ENCODE measurements around the gene VKORC1. TPM values are rescaled to one million over a fixed set of nuclear protein-coding genes. Genes with fewer than 3 reads are reported as not detected.

Gene VKORC1
- total RNA-seq, 1 experiment from 2014 or later = 83.8 TPM

DNA sequence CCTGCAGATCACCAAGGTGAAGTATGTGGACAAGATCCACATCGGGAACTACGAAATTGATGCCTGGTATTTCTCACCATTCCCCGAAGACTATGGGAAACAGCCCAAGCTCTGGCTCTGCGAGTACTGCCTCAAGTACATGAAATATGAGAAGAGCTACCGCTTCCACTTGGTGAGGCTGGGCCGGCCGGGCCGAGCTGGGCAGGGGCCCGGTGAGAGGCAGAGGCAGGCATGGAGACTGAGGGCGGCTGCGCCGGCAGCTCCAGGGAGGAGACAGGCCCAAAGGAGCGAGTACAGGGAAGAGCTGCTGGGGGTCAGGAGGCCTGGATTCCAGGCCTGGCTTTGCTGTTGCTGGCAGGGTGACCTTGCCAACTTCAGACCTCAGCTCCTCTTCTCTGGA lies 32.6 kb upstream of the VKORC1 start (continued):
- no peak for TF ChIP-seq EZH2 (IDR thresholded peaks at IDR 0.05)
- TF ChIP-seq, protein P1, sequence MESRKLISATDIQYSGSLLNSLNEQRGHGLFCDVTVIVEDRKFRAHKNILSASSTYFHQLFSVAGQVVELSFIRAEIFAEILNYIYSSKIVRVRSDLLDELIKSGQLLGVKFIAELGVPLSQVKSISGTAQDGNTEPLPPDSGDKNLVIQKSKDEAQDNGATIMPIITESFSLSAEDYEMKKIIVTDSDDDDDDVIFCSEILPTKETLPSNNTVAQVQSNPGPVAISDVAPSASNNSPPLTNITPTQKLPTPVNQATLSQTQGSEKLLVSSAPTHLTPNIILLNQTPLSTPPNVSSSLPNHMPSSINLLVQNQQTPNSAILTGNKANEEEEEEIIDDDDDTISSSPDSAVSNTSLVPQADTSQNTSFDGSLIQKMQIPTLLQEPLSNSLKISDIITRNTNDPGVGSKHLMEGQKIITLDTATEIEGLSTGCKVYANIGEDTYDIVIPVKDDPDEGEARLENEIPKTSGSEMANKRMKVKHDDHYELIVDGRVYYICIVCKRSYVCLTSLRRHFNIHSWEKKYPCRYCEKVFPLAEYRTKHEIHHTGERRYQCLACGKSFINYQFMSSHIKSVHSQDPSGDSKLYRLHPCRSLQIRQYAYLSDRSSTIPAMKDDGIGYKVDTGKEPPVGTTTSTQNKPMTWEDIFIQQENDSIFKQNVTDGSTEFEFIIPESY (IDR thresholded peaks at IDR 0.05; ENCODE audit: extremely low read depth, insufficient replicate concordance, low read length) = no peak
- TF ChIP-seq MAX (IDR thresholded peaks at IDR 0.05) = no peak
- TF ChIP-seq SIN3A (IDR thresholded peaks at IDR 0.05; ENCODE audit: low read depth) = no peak
- no peak for TF ChIP-seq CBX3 (IDR thresholded peaks at IDR 0.05; ENCODE audit: low read depth)
- no peak for TF ChIP-seq ELF1 (IDR thresholded peaks at IDR 0.05; ENCODE audit: borderline replicate concordance, low read depth)
- no peak for TF ChIP-seq JUND (IDR thresholded peaks at IDR 0.05)
- TF ChIP-seq CTCF (IDR thresholded peaks at IDR 0.05 in 2 of 3, conservative IDR thresholded peaks at IDR 0.05 in 1 of 3; ENCODE audit: borderline replicate concordance in 1 of 3, insufficient read depth in 1 of 3, low read depth in 2 of 3, low read length in 2 of 3) = no peak

DNA sequence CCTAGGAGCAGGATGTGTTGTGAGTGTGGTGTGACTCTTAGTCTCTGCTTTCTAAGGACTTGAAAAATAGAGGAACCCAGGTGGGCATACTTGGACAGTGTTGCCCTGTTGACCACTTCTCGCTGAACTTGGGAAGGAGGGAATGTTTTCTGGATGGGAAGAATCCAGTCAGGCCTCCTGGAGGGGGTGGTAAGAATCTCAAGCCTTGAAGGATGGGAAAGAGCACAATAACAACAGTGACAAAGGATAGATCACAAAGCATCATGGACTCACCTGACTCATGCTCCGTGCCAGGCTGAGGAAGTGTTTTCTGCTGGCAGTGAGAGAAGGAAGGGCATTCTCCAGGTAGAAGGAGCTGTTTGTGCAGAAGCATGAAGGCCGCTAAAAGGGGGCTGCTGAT lies 31.2 kb upstream of the VKORC1 start:
- CTCF ChIA-PET = no interaction called here
- POLR2A ChIA-PET = interaction anchor here (1.7 kb wide), 1 partner anchor 8 kb away, joined by 7 read pairs; the partner anchor contains the start of gene KAT8
- no peak for ATAC-seq
- H3K27ac ChIP-seq (ENCODE audit: low read depth, low read length) = no peak overlapping the region
- no TSS peak for BruUV-seq (replicated peaks)
- H3K9me3 ChIP-seq (ENCODE audit: control insufficient read depth in 1 of 2, insufficient read depth in 1 of 2, low read depth in 1 of 2, low read length in 2 of 2) = no peaks in the 10 kb centered on the region
- H3K9ac ChIP-seq (ENCODE audit: low read length) = no peak overlapping the region
- peaks cover 7% of the 10 kb centered on the region in 2 experiments for H3K4me1 ChIP-seq (ENCODE audit: control insufficient read depth in 1 of 2, insufficient read depth in 2 of 2, low read length in 2 of 2)
- intact Hi-C loops (cut with micrococcal nuclease) = no loop called here
- DNase-seq (ENCODE audit: low read depth, low spot score) = no peak
- H3K79me2 ChIP-seq (ENCODE audit: insufficient read depth, low read length) = no peaks in the 10 kb centered on the region
- RAD21 ChIA-PET (ENCODE audit: low non-redundant PET in 1 of 2, low total read pairs in 2 of 2, uncharacterized antibody in 2 of 2, unreplicated experiment in 2 of 2) = no interaction called here
- H2AFZ ChIP-seq (ENCODE audit: low read depth, low read length, poor library complexity, severe bottlenecking) = no peak overlapping the region
- H3K27me3 ChIP-seq (ENCODE audit: insufficient read depth, low read length) = no peaks in the 10 kb centered on the region
- no peaks in the 10 kb centered on the region for H4K20me1 ChIP-seq (ENCODE audit: insufficient read depth)
- peaks cover 6 to 7% of the 10 kb centered on the region in 2 experiments; a peak in 3 of 4 replicates for H3K36me3 ChIP-seq (ENCODE audit: control insufficient read depth in 1 of 2, insufficient read depth in 2 of 2, low read length in 2 of 2)
- no peaks in the 10 kb centered on the region for H3K9me2 ChIP-seq (ENCODE audit: insufficient read depth)
- no peak overlapping the region for H3K4me2 ChIP-seq (ENCODE audit: low read length)
- H3K4me3 ChIP-seq (replicated peaks in 1 of 2; ENCODE audit: low read depth in 1 of 2, low read length in 2 of 2) = no peak overlapping the region
- no peak for TF ChIP-seq ZFX (IDR thresholded peaks at IDR 0.05)
- no peak for TF ChIP-seq EGR1 (IDR thresholded peaks at IDR 0.05; ENCODE audit: low read depth)
- no peak for TF ChIP-seq REST (IDR thresholded peaks at IDR 0.05; ENCODE audit: low read depth)
- no peak for TF ChIP-seq POLR2AphosphoS5 (IDR thresholded peaks at IDR 0.05; ENCODE audit: low read depth, low read length)
- TF ChIP-seq CTCF (IDR thresholded peaks at IDR 0.05 in 2 of 3, conservative IDR thresholded peaks at IDR 0.05 in 1 of 3; ENCODE audit: borderline replicate concordance in 1 of 3, insufficient read depth in 1 of 3, low read depth in 2 of 3, low read length in 2 of 3) = no peak
- no peak for TF ChIP-seq CBX3 (IDR thresholded peaks at IDR 0.05; ENCODE audit: low read depth)
- no peak for TF ChIP-seq RAD21 (IDR thresholded peaks at IDR 0.05; ENCODE audit: low read depth)
- no peak for TF ChIP-seq ATF3 (IDR thresholded peaks at IDR 0.05)
- no peak for TF ChIP-seq EZH2 (IDR thresholded peaks at IDR 0.05)

Data from HCT116 (cell line).